ENCODE data around the gene HRCT1. TPM values are rescaled to one million over a fixed set of nuclear protein-coding genes. Genes with fewer than 3 reads are reported as not detected.
"Not testable (repeated sequence)": the region's sequence is repeated elsewhere in the genome, so short reads cannot be mapped to it uniquely, and the experiment has no call there.

HRCT1 gene
- total RNA-seq, 1 experiment from 2014 or later: 0.21 TPM

DNA sequence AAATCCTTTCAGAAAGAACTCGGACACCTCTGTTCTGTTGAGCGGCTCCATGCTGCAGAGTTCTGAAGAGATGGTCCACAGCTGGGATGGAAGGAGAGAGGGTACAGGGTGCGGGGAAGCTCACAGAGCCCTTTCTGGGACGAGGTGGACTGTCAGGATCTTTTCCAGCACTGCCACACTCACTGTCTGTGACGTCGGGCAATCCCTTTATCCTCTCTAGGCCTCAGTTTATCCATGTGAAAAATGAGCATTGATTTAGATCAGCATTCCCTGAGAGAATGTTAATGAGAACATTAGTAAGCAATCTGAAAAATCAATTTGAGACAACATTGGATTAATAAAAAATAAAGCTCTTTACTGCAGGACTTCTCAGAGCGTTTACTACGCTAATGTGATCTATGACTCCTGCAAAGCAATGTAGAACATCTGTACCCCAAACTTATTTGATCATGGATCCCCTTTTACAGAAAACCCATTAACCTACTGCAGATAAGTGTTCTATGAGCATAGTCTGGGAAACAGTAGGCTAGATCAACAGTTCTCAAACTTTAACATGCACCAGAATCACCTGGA, 35.6 kb upstream of the HRCT1 start, which contains the start of gene OR13J1:
Gene OR13J1, minus strand, starts transcription at position 51 of the 573 bp plus-strand sequence. Its CDS starts 0 bp downstream, at position 51.
- Histone ChIP-seq H3K36me3 (replicated peaks; ENCODE audit: control insufficient read depth, insufficient read depth, low read length) (no peaks in the 10 kb centered on the region), H3K4me3 (ENCODE audit: insufficient read depth, low read depth, low read length) (no peak within 1 kb of the TSS), H3K27me3 (ENCODE audit: control insufficient read depth, insufficient read depth, low read length) (no peaks in the 10 kb centered on the region)
- DNase-seq: no peak

DNA sequence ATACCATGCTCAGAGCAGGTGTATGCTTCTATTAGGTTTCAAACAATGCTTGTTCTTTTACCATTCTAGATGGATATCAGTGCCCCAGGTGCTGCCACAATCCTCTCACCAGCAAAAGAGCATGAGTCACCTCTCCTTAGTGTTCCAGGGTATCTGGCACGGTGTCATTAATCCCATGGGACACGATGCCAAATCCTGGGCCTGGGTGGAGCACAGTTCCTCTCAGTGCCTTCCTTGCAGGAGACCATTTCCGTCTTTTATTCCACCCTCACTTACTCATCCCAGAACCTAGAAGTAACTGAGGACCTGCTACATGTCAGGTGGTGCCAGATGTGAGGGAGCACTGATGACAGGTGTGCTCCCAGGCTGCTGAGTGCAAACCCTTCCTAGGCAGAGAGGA, 34.5 kb upstream of the HRCT1 start:
- DNase-seq: no peak
- no peaks in the 10 kb centered on the region for H3K36me3 ChIP-seq (replicated peaks; ENCODE audit: control insufficient read depth, insufficient read depth, low read length)
- H3K4me3 ChIP-seq (ENCODE audit: insufficient read depth, low read depth, low read length): no peak overlapping the region
- no peaks in the 10 kb centered on the region for H3K27me3 ChIP-seq (ENCODE audit: control insufficient read depth, insufficient read depth, low read length)

DNA sequence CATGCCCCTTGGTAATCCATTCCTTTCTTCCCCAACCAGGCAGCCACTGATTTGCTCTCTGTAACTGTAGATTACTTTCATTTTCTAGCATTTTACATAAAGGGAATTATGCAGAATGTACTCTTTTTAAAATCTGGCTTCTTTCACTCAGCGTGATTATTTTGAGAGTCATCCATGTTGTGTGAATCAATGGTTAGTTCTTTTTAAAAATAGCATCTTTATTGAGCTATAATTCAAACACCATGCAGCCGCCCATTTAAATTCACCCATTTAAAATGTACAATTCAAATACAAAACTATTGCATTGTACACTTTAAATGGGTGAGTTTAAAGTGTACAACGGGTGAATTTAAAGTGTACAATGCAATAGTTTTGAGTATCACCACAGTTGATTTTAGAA, 33.5 kb upstream of the HRCT1 start:
- no peak overlapping the region for H3K4me3 ChIP-seq (ENCODE audit: insufficient read depth, low read depth, low read length)
- no peak for DNase-seq
- no peaks in the 10 kb centered on the region for H3K27me3 ChIP-seq (ENCODE audit: control insufficient read depth, insufficient read depth, low read length)
- H3K36me3 ChIP-seq (replicated peaks; ENCODE audit: control insufficient read depth, insufficient read depth, low read length): no peaks in the 10 kb centered on the region

DNA sequence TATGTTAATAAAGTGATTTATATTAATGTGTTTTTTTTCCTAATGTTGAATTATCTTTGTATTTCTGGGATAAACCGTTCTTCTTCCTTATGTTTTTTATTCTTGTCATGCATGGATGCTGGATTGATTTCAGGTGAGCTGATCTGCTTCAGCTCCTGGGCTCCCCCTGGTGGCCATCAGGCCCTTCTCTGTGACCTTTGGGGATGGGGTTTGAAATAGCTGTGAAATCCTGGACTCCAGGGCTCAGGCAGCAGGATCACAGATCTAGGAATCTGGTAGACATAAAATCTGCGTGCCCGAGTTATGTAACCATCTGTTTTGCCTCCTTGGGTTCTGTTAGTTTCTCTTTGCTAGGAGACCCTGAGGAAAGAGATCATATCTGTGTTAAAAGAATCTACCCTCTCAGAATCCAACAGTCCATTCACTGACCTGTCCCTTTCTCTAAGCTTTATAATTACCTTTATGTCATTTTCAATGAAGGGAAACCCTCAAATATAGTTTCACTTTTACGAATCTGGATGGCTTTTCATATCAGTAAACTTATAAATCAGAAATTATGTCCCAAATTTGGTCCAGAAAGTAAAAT, 23.6 kb upstream of the HRCT1 start:
- no peaks in the 10 kb centered on the region for H3K27me3 ChIP-seq (ENCODE audit: control insufficient read depth, insufficient read depth, low read length)
- DNase-seq: peak; percentile 86
- H3K36me3 ChIP-seq (replicated peaks; ENCODE audit: control insufficient read depth, insufficient read depth, low read length): no peaks in the 10 kb centered on the region
- H3K4me3 ChIP-seq (ENCODE audit: insufficient read depth, low read depth, low read length): no peak overlapping the region

GRCh38 chr9:35882996-35883395, 23.0 kb upstream of the HRCT1 start:
- Histone ChIP-seq H3K36me3 (replicated peaks; ENCODE audit: control insufficient read depth, insufficient read depth, low read length) (no peaks in the 10 kb centered on the region), H3K4me3 (ENCODE audit: insufficient read depth, low read depth, low read length) (no peak overlapping the region), H3K27me3 (ENCODE audit: control insufficient read depth, insufficient read depth, low read length) (no peaks in the 10 kb centered on the region)
- no peak for DNase-seq

GRCh38 chr9:35884908-35885307, 21.1 kb upstream of the HRCT1 start:
- not testable (repeated sequence) for DNase-seq; H3K4me3 ChIP-seq (ENCODE audit: insufficient read depth, low read depth, low read length); H3K36me3 ChIP-seq (replicated peaks; ENCODE audit: control insufficient read depth, insufficient read depth, low read length); H3K27me3 ChIP-seq (ENCODE audit: control insufficient read depth, insufficient read depth, low read length)

DNA sequence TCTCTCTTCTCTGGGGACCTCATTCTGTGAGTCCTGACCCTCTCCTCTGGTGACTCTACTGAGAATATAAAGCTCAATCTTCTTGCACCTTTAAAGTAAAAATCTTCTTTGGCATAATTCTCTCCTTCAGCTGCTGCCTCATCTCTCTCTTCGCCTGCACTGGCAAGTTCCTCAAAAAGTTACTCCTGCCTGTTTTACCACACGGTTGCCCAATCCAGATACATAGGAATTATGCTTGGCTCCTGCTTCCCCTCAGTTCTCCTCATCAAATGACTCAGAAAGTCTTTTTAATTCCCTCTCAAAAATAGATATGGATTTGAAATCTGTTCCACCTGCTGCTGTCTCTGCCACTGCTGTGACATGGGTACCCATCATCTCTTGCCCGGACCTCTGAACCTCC, 14.4 kb upstream of the HRCT1 start:
- no peaks in the 10 kb centered on the region for H3K27me3 ChIP-seq (ENCODE audit: control insufficient read depth, insufficient read depth, low read length)
- DNase-seq: no peak
- no peak overlapping the region for H3K4me3 ChIP-seq (ENCODE audit: insufficient read depth, low read depth, low read length)
- H3K36me3 ChIP-seq (replicated peaks; ENCODE audit: control insufficient read depth, insufficient read depth, low read length): no peaks in the 10 kb centered on the region

GRCh38 chr9:35892051-35892450, 14.0 kb upstream of the HRCT1 start:
- DNase-seq: no peak
- Histone ChIP-seq H3K4me3 (ENCODE audit: insufficient read depth, low read depth, low read length) (no peak overlapping the region), H3K36me3 (replicated peaks; ENCODE audit: control insufficient read depth, insufficient read depth, low read length) (no peaks in the 10 kb centered on the region), H3K27me3 (ENCODE audit: control insufficient read depth, insufficient read depth, low read length) (no peaks in the 10 kb centered on the region)

GRCh38 chr9:35896570-35896969, 9.4 kb upstream of the HRCT1 start:
- no peak for DNase-seq
- no peaks in the 10 kb centered on the region for H3K27me3 ChIP-seq (ENCODE audit: control insufficient read depth, insufficient read depth, low read length)
- H3K4me3 ChIP-seq (ENCODE audit: insufficient read depth, low read depth, low read length): no peak overlapping the region
- H3K36me3 ChIP-seq (replicated peaks; ENCODE audit: control insufficient read depth, insufficient read depth, low read length): no peaks in the 10 kb centered on the region

GRCh38 chr9:35897376-35898099, 8.5 kb upstream of the HRCT1 start:
- not testable (repeated sequence) for H3K27me3 ChIP-seq (ENCODE audit: control insufficient read depth, insufficient read depth, low read length); DNase-seq; H3K4me3 ChIP-seq (ENCODE audit: insufficient read depth, low read depth, low read length); H3K36me3 ChIP-seq (replicated peaks; ENCODE audit: control insufficient read depth, insufficient read depth, low read length)

- Histone ChIP-seq H3K36me3 (replicated peaks; ENCODE audit: control insufficient read depth, insufficient read depth, low read length) (no peaks in the 10 kb centered on the region), H3K4me3 (ENCODE audit: insufficient read depth, low read depth, low read length) (no peak overlapping the region), H3K27me3 (ENCODE audit: control insufficient read depth, insufficient read depth, low read length) (no peaks in the 10 kb centered on the region)
- no peak for DNase-seq
Observed at GRCh38 chr9:35898337-35898736, 7.7 kb upstream of the HRCT1 start.

GRCh38 chr9:35899021-35899420, 7.0 kb upstream of the HRCT1 start:
- Histone ChIP-seq H3K27me3 (ENCODE audit: control insufficient read depth, insufficient read depth, low read length) (no peaks in the 10 kb centered on the region), H3K36me3 (replicated peaks; ENCODE audit: control insufficient read depth, insufficient read depth, low read length) (no peaks in the 10 kb centered on the region), H3K4me3 (ENCODE audit: insufficient read depth, low read depth, low read length) (no peak overlapping the region)
- DNase-seq: no peak

DNA sequence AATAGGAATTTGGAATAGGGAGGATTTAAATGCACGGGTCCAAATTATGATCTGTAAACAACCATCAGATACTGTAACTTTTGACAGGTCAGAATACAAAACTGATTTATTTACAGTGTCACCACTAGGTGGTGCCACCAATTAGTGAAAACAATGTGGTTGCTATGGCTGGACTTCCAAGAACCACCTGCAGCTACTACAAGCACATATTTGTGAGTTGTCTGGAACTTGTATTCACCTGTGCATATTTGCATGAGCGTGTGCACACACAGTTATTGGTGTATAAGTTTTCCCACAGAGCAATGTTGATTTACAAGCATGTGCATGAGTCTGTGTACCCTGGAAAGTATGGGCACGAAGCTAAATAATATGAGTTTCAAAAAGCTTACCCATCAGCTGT, 3.0 kb upstream of the HRCT1 start:
- Histone ChIP-seq H3K27me3 (ENCODE audit: control insufficient read depth, insufficient read depth, low read length) (no peaks in the 10 kb centered on the region), H3K4me3 (ENCODE audit: insufficient read depth, low read depth, low read length) (no peak overlapping the region), H3K36me3 (replicated peaks; ENCODE audit: control insufficient read depth, insufficient read depth, low read length) (no peaks in the 10 kb centered on the region)
- DNase-seq: peak; percentile 69

DNA sequence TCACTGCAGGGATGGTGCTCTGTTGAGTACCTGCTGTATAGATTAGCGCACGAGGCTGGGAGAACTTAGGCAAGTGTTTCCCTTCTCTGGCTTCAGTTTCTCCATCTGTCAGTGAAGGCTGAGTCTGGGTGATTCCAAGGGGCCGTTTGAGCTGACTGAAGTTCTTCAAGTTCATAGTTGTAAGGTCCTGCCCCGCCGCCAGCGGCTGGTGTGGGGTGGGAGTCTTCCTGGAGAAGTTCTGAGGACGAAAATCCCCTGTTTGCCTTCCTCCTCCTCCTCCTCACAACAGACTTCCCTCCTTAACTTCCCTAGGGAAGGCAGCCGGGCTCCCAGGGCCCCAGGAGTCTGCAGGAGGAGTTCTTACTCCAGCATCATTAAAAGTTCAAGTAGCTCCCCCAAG, 1.7 kb upstream of the HRCT1 start:
- Histone ChIP-seq H3K36me3 (replicated peaks; ENCODE audit: control insufficient read depth, insufficient read depth, low read length) (no peaks in the 10 kb centered on the region), H3K4me3 (ENCODE audit: insufficient read depth, low read depth, low read length) (no peak overlapping the region), H3K27me3 (ENCODE audit: control insufficient read depth, insufficient read depth, low read length) (no peaks in the 10 kb centered on the region)
- DNase-seq: no peak

DNA sequence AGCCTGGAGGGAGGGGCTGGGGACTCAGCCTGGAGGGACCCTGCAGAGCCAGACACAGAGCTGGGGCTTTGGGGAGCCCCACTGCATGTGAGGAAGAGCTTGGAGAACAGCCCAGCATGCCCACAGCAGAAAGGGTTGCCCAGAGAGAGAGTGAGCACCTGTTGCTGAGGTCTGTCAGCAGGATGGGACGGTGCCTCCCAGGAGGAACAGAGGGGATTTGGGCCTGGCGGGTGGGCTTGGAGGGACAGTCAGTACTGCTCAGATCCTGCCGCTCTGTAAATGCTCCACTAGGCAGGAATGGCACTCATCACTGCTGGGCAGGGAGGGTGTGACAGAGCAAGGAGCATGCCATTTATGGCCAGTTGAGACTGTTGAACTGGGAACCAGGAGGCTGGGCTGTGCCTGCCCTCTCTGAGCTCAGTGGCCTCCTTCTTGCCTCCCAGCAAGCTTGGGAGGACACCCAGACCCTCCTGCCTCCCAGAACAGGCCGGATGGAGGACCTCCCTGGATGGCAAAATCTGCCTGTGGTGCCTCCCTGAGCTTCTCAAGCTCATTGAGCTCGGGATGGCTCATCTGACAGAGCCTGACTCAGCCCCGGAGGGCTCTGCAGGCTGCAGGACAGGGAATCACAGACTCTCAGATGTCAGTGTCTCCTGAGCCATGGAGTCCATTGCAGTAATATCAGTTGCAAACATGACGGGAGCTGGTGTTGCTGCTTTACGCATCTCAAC, 786 bp upstream of the HRCT1 start:
- H3K4me3 ChIP-seq (ENCODE audit: insufficient read depth, low read depth, low read length): no peak overlapping the region
- no peak for DNase-seq
- no peaks in the 10 kb centered on the region for H3K36me3 ChIP-seq (replicated peaks; ENCODE audit: control insufficient read depth, insufficient read depth, low read length)
- H3K27me3 ChIP-seq (ENCODE audit: control insufficient read depth, insufficient read depth, low read length): no peaks in the 10 kb centered on the region
